ENCODE data around the gene KIRREL3.

The KIRREL3 gene

GRCh38 chr11:126694065-126694625, 306.4 kb downstream of the KIRREL3 start:
- DNase-seq (ENCODE audit: insufficient read length, low spot score), result no peak
- no peak for FAIRE-seq

- FAIRE-seq (no peak), DNase-seq (ENCODE audit: insufficient read length, low spot score) (no peak)
These were observed 313.1 kb downstream of the KIRREL3 start for GRCh38 chr11:126687477-126687876.

GRCh38 chr11:126686938-126687337, 313.6 kb downstream of the KIRREL3 start:
- FAIRE-seq, result no peak
- no peak for DNase-seq (ENCODE audit: insufficient read length, low spot score)

- no peak for FAIRE-seq
- DNase-seq (ENCODE audit: insufficient read length, low spot score), result no peak
These were observed 316.5 kb downstream of the KIRREL3 start for GRCh38 chr11:126683766-126684728.

GRCh38 chr11:126682590-126682989, 318.0 kb downstream of the KIRREL3 start:
- DNase-seq (ENCODE audit: insufficient read length, low spot score) (no peak), FAIRE-seq (no peak)

GRCh38 chr11:126680700-126681099, 319.9 kb downstream of the KIRREL3 start:
- FAIRE-seq, result no peak
- no peak for DNase-seq (ENCODE audit: insufficient read length, low spot score)

GRCh38 chr11:126680131-126680530, 320.4 kb downstream of the KIRREL3 start:
- FAIRE-seq, result no peak
- DNase-seq (ENCODE audit: insufficient read length, low spot score), result no peak

- FAIRE-seq (no peak), DNase-seq (ENCODE audit: insufficient read length, low spot score) (no peak)
These were observed 321.5 kb downstream of the KIRREL3 start for GRCh38 chr11:126679033-126679432.

GRCh38 chr11:126676536-126676935, 324.0 kb downstream of the KIRREL3 start:
- FAIRE-seq, result no peak
- DNase-seq (ENCODE audit: insufficient read length, low spot score), result no peak

GRCh38 chr11:126673319-126673718, 327.3 kb downstream of the KIRREL3 start:
- FAIRE-seq, result no peak
- DNase-seq (ENCODE audit: insufficient read length, low spot score), result no peak

GRCh38 chr11:126669416-126669815, 331.2 kb downstream of the KIRREL3 start:
- FAIRE-seq, result no peak
- DNase-seq (ENCODE audit: insufficient read length, low spot score), result no peak

- DNase-seq (ENCODE audit: insufficient read length, low spot score), result no peak
- no peak for FAIRE-seq
These were observed 335.9 kb downstream of the KIRREL3 start for GRCh38 chr11:126664643-126665042.

- FAIRE-seq (no peak), DNase-seq (ENCODE audit: insufficient read length, low spot score) (no peak)
These were observed 336.6 kb downstream of the KIRREL3 start for GRCh38 chr11:126663749-126664592.

- no peak for FAIRE-seq
These were observed 338.4 kb downstream of the KIRREL3 start for GRCh38 chr11:126662035-126662790.

GRCh38 chr11:126660761-126661425, 339.7 kb downstream of the KIRREL3 start:
- DNase-seq (ENCODE audit: insufficient read length, low spot score) (no peak), FAIRE-seq (no peak)

More at GRCh38 chr11:126662035-126662790, 338.4 kb downstream of the KIRREL3 start:
- DNase-seq (ENCODE audit: insufficient read length, low spot score), result no peak

- FAIRE-seq (no peak), DNase-seq (ENCODE audit: insufficient read length, low spot score) (no peak)
These were observed 340.2 kb downstream of the KIRREL3 start for GRCh38 chr11:126660321-126660720.

- no peak for FAIRE-seq
- no peak for DNase-seq (ENCODE audit: insufficient read length, low spot score)
These were observed 342.1 kb downstream of the KIRREL3 start for GRCh38 chr11:126658306-126659056.

GRCh38 chr11:126655807-126656128, 344.8 kb downstream of the KIRREL3 start:
- FAIRE-seq (no peak), DNase-seq (ENCODE audit: insufficient read length, low spot score) (no peak)

Measured in HTR-8/SVneo (cell line).